ENCODE measurements around the gene NCAN.

Gene NCAN

DNA sequence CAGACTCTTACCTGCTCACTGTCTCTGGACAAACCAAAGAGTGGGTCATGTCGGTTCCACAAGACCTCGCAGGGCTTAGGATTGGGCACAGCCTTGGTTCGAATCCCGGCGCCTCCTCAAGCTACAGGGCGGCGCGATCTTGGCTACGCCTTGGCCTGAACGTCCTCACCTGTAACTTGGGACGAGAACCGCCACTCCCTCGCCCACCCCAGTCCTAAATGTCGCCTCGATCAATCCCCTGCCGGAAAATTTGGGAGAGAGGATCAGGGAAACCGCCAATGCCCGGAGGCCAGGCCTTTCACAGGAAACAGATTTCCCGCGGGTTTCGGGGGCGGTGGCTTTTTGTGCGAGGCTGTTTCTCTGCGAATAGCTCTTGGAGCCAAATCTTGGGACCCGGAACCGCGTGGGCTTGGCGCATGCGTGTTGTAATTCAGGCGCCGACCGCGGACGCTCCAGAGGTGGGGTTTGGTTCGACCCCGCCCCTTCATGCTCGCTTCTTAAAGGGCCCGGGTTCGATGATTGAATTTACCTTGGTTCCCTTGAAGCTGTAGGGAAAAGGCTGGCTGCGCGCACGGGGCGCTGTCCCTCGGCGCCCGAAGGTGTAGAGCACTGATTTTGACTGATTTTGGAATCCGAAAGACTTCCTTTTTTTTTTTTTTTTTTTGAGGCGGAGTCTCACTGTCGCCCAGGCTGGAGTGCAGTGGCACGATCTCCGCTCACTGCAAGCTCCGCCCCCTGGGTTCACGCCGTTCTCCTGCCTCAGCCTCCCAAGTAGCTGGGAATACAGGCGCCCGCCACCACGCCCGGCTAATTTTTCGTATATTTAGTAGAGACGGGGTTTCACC lies 8.5 kb upstream of the NCAN start, which contains the start of gene NR2C2AP:
Gene NR2C2AP (minus strand): TSS at position 403 of the 845 bp plus-strand sequence. CDS start 354 bp downstream, at position 49.
- Histone ChIP-seq H3K9ac (ENCODE audit: low read depth, low read length) (peak within 1 kb of the TSS; percentile 82), H3K4me3 (ENCODE audit: low read length) (peak within 1 kb of the TSS; percentile 81), H3K36me3 (ENCODE audit: insufficient read depth, low read depth, low read length) (peaks cover 30% of the 10 kb centered on the region), H3K4me1 (ENCODE audit: insufficient read depth, low read length) (no peaks in the 10 kb centered on the region), H3K9me3 (ENCODE audit: insufficient read depth, low read depth, low read length) (no peaks in the 10 kb centered on the region), H3K27ac (ENCODE audit: low read length) (no peak within 1 kb of the TSS), H3K27me3 (ENCODE audit: insufficient read depth, low read length) (peaks cover 41% of the 10 kb centered on the region)

DNA sequence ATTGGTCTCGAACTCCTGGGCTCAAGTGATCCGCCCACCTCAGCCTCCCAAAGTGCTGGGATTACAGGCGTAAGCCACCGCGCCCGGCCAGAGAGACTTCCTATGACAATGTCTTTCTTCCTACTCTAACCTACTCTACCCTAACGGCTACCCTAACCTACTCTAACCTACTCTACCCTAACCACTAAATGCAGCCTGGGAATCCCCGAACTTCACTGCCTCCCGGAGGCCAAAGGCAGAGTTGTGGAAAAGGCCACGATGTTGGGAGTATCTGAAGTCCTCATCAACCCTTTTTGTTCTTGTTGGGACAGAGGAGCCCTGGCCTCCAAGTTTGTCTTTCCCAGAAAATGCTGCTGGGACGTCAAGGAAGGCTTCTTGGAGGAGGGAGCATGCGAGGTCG lies 7.6 kb upstream of the NCAN start:
- Histone ChIP-seq H3K27ac (ENCODE audit: low read length) (no peak overlapping the region), H3K4me3 (ENCODE audit: low read length) (no peak overlapping the region), H3K9me3 (ENCODE audit: insufficient read depth, low read depth, low read length) (no peaks in the 10 kb centered on the region), H3K9ac (ENCODE audit: low read depth, low read length) (no peak overlapping the region), H3K4me1 (ENCODE audit: insufficient read depth, low read length) (no peaks in the 10 kb centered on the region), H3K36me3 (ENCODE audit: insufficient read depth, low read depth, low read length) (peaks cover 20% of the 10 kb centered on the region), H3K27me3 (ENCODE audit: insufficient read depth, low read length) (peaks cover 45% of the 10 kb centered on the region)

DNA sequence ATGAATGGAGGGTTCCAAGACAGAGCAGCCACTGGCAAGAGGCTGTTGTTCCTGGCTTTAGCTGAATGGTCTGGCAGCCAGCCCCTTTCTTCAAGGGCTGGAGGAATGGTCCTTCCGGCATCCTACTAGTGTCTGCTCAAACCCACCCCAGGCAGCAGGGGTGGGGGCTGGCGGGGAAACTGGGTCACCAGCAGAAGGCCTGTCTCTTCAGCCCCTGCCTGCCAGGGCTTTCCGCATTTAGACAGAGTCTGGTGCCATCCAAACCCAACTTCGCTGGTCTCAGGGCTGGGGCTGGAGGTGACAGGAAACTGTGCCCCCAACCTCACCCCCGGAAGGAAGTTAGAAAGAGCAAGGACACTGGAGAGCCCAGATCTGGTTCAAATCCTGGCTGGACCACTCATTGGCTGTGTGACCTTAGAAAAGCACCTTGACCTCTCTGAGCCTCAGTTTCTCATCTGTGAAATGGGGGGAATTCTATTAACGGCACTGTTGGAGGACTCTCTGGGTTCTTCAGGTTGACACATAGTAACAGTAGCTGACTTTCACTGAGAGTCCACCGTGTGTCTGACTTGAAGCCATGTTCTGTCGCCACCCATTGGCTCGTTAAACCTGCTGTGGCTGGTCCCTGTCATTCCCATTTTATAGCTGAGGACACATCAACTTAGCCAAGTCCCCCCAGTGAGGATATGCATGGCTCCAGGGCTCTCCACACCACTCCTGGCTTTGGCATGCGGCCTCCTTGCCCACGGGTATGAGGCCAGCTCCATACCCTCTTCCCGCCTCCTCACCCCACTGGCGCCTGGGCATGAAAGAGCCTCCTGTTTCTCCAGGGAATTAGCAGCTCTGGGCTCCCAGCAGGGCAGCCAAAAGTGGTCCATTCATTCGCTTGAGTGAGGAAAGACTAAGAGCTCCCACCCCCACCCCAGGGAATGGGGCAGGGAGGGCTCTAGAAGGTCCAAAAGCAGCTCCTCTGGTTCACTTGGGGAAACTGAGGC lies 6.0 kb upstream of the NCAN start:
- Histone ChIP-seq H3K4me3 (ENCODE audit: low read length) (no peak overlapping the region), H3K27ac (ENCODE audit: low read length) (no peak overlapping the region), H3K36me3 (ENCODE audit: insufficient read depth, low read depth, low read length) (peaks cover 14% of the 10 kb centered on the region), H3K27me3 (ENCODE audit: insufficient read depth, low read length) (peaks cover 61% of the 10 kb centered on the region), H3K9me3 (ENCODE audit: insufficient read depth, low read depth, low read length) (no peaks in the 10 kb centered on the region), H3K4me1 (ENCODE audit: insufficient read depth, low read length) (no peaks in the 10 kb centered on the region), H3K9ac (ENCODE audit: low read depth, low read length) (no peak overlapping the region)

DNA sequence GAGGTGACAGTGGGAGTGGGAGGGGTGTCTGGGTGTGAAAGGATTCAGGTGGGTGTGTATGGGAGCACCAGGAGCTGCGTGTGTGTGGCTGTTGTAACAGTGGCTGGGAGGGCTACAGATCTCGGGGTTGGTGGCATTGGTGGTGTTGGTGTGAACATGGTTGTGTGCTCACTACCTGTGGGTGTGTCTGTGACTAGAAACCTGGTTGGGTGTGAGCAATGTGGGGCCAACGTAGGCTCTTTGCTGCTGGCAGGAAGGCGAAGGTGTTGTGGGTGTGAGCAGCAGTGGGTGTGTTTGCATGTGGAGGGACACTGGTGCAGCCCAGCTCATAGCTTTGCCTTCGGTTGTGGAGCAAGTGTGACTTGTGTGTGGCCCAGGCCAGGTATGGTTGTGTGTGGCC lies 4.8 kb upstream of the NCAN start:
- Histone ChIP-seq H3K27me3 (ENCODE audit: insufficient read depth, low read length) (peaks cover 73% of the 10 kb centered on the region), H3K4me1 (ENCODE audit: insufficient read depth, low read length) (no peaks in the 10 kb centered on the region), H3K36me3 (ENCODE audit: insufficient read depth, low read depth, low read length) (peaks cover 5% of the 10 kb centered on the region), H3K9me3 (ENCODE audit: insufficient read depth, low read depth, low read length) (no peaks in the 10 kb centered on the region), H3K27ac (ENCODE audit: low read length) (no peak overlapping the region), H3K4me3 (ENCODE audit: low read length) (no peak overlapping the region), H3K9ac (ENCODE audit: low read depth, low read length) (no peak overlapping the region)

DNA sequence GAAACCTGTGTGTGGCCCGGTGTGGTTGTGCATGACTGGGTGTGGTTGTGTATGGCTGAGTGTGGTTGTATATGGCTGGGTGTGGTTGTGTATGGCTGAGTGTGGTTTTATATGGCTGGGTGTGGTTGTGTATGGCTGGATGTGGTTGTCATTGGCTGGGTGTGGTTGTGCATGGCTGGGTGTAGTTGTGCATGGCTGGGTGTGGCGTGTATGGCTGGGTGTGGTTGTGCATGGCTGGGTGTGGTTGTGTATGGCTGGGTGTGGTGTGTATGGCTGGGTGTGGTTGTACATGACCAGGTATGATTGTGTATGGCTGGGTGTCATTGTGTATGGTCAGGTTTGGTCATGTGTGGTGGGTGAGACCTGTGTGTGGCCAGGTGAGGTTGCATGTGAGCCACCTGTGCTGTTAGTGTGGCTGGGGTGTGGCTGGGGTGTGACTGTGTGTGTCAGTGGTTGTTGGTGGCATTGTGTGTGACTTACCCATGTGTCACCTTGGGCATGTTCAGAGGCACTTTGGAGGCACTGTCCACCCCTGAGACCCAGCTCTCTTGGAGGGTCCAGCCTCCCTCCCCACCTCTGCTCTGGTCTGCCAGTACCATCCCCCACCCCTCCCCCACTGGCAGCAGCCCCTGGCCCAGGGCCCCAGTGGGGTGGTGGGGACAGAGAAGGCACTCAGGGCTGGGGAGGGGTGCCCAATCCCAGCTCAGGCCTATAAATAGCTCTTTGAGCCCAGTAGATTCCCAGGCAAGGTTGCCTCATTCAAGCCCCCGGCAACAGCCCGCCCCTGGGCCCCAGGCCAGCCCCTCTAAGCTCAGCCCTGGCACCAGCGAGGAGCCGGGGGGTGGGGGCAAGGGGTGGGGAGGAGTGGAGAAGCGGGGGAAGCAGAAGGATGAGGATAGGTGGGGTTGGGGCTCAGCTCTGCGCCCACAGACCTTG lies 3.9 kb upstream of the NCAN start:
- H3K4me1 ChIP-seq (ENCODE audit: insufficient read depth, low read length), result no peaks in the 10 kb centered on the region
- no peaks in the 10 kb centered on the region for H3K36me3 ChIP-seq (ENCODE audit: insufficient read depth, low read depth, low read length)
- no peak overlapping the region for H3K9ac ChIP-seq (ENCODE audit: low read depth, low read length)
- H3K27me3 ChIP-seq (ENCODE audit: insufficient read depth, low read length), result peaks cover 83% of the 10 kb centered on the region
- H3K4me3 ChIP-seq (ENCODE audit: low read length), result no peak overlapping the region
- no peaks in the 10 kb centered on the region for H3K9me3 ChIP-seq (ENCODE audit: insufficient read depth, low read depth, low read length)
- H3K27ac ChIP-seq (ENCODE audit: low read length), result no peak overlapping the region

DNA sequence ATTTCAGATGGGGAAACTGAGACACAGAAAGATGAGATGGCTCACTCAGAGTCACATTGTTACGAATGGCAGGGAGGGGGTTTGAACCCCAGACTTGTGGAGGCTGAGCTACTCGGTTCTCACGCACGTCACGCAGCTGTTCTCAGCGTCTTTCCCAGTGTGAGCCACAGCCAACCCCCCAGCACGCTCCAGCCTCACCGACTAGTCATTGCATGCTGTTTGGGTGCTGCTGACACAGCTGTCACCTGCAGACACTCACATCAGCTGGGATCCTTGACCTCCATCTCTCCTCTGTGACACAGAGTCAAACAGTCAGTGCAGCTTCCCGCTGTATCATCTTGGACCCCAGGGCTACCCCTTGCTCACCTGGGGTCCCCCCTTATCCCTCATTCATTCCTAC lies 2.4 kb upstream of the NCAN start:
- no peak overlapping the region for H3K4me3 ChIP-seq (ENCODE audit: low read length)
- no peaks in the 10 kb centered on the region for H3K4me1 ChIP-seq (ENCODE audit: insufficient read depth, low read length)
- H3K9ac ChIP-seq (ENCODE audit: low read depth, low read length), result no peak overlapping the region
- H3K9me3 ChIP-seq (ENCODE audit: insufficient read depth, low read depth, low read length), result no peaks in the 10 kb centered on the region
- H3K27ac ChIP-seq (ENCODE audit: low read length), result no peak overlapping the region
- peaks cover 93% of the 10 kb centered on the region for H3K27me3 ChIP-seq (ENCODE audit: insufficient read depth, low read length)
- H3K36me3 ChIP-seq (ENCODE audit: insufficient read depth, low read depth, low read length), result no peaks in the 10 kb centered on the region

DNA sequence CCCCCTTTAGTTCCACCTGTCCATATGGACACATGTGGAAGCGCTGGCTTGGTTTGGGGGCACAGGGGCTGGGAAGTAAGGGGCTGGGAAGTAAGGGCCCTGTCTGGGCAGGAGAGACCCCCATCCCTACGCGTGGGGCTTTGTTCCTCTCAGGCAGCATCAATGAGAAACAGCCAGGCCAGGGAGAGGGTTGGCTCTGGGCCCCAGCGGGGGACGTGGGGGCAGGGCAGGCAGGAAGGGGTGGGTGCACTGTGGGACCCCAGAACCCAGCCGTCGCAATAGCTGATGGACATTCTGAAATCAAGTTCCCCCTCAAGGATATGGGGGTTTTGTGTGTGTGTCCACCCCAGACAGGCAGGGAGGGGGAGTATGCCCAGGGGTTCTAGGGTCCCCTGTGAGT lies 1.2 kb downstream of the NCAN start:
- Histone ChIP-seq H3K9ac (ENCODE audit: low read depth, low read length) (no peak overlapping the region), H3K27ac (ENCODE audit: low read length) (no peak overlapping the region), H3K36me3 (ENCODE audit: insufficient read depth, low read depth, low read length) (no peaks in the 10 kb centered on the region), H3K4me1 (ENCODE audit: insufficient read depth, low read length) (no peaks in the 10 kb centered on the region), H3K4me3 (ENCODE audit: low read length) (peak overlapping the region; percentile 73; the same call in 1 of the 2 replicates), H3K9me3 (ENCODE audit: insufficient read depth, low read depth, low read length) (no peaks in the 10 kb centered on the region), H3K27me3 (ENCODE audit: insufficient read depth, low read length) (peaks cover 73% of the 10 kb centered on the region)

DNA sequence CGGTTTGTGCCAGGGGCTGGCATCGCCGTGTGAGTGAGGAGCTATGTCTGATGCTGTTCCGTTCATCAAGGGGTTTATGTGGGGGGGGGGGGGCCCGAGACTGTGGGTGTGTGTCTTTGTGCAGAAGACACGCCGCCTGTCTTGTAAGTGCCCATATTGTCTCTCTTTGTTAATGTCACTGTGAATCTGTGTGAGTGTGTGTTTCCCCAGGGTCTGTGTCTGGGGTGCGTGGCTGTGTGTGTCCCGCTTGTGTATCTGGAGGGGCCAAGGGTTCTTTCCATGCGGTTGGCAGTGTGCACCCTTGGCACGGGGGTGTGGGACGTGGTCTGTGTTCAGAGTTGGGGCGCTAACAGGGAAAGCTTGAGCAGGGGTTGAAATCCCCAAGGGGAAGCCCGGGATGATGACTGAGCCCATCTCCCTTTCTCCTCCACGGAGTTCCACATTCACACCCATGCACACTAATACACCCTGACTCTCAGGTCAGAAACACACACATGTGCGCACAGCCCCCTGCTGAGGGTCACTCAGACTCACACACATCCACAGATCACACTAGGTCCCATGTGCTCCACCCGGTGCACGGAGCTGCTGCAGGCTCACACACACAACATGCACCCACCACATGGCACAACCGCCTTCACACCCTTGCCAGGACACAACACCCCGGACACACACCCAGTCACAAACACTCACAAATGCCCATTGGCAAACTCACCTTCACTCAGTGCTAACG lies 1.8 kb downstream of the NCAN start:
- Histone ChIP-seq H3K27me3 (ENCODE audit: insufficient read depth, low read length) (peaks cover 72% of the 10 kb centered on the region), H3K4me3 (ENCODE audit: low read length) (no peak overlapping the region), H3K9me3 (ENCODE audit: insufficient read depth, low read depth, low read length) (no peaks in the 10 kb centered on the region), H3K36me3 (ENCODE audit: insufficient read depth, low read depth, low read length) (no peaks in the 10 kb centered on the region), H3K9ac (ENCODE audit: low read depth, low read length) (no peak overlapping the region), H3K27ac (ENCODE audit: low read length) (no peak overlapping the region), H3K4me1 (ENCODE audit: insufficient read depth, low read length) (no peaks in the 10 kb centered on the region)

DNA sequence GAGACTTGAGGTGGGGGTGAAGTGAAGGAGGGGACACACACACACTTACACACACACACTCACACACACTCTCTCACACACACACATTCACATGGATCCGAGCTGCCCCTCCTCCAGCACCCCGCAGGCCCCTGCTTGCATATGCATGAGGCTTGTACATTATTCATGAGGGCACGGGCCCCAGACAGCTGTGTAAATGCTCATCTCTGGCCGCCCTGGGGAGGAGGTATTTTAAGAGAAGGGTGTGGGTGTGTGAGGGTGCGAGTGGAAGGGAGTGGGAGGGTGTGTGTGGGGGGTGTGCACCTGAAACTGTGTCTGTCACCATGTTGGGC lies 2.4 kb downstream of the NCAN start:
- Histone ChIP-seq H3K4me1 (ENCODE audit: insufficient read depth, low read length) (no peaks in the 10 kb centered on the region), H3K9me3 (ENCODE audit: insufficient read depth, low read depth, low read length) (no peaks in the 10 kb centered on the region), H3K9ac (ENCODE audit: low read depth, low read length) (no peak overlapping the region), H3K36me3 (ENCODE audit: insufficient read depth, low read depth, low read length) (no peaks in the 10 kb centered on the region), H3K27me3 (ENCODE audit: insufficient read depth, low read length) (peaks cover 68% of the 10 kb centered on the region), H3K4me3 (ENCODE audit: low read length) (no peak overlapping the region), H3K27ac (ENCODE audit: low read length) (no peak overlapping the region)

DNA sequence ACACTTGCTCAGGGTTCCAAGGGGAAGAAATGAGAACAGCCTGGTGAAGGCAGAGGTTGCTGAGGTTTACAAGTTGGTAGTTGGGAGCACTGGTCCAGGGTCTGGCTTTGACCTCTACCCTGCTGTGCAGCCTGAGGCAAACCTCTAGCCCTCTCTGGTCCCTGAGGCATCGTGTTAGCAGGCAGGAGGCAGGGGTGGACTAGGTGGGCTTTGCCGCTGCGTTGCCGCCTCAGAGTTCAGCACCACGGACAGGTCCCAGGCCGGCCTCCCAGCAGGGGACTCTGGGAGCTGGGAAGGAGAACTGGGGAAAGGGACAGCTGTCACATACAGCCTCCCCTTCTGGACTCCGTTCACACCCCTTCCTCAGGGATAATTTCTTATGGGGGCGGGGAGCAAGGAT lies 3.1 kb downstream of the NCAN start:
- H3K27me3 ChIP-seq (ENCODE audit: insufficient read depth, low read length), result peaks cover 60% of the 10 kb centered on the region
- no peak overlapping the region for H3K27ac ChIP-seq (ENCODE audit: low read length)
- no peaks in the 10 kb centered on the region for H3K9me3 ChIP-seq (ENCODE audit: insufficient read depth, low read depth, low read length)
- H3K4me3 ChIP-seq (ENCODE audit: low read length), result no peak overlapping the region
- no peaks in the 10 kb centered on the region for H3K4me1 ChIP-seq (ENCODE audit: insufficient read depth, low read length)
- no peaks in the 10 kb centered on the region for H3K36me3 ChIP-seq (ENCODE audit: insufficient read depth, low read depth, low read length)
- no peak overlapping the region for H3K9ac ChIP-seq (ENCODE audit: low read depth, low read length)

Measured in iPS-20b (cell line).